Mucosa of stomach (tissue), 1 donor: ENCODE results near the gene TBC1D14.

Experiments used
- H3K27me3 ChIP-seq: one replicate; pipeline ENCODE4 v1.7.0; 2013; ENCODE audit warnings: mild to moderate bottlenecking, low read length; ENCODE audit not compliant: control insufficient read depth, insufficient read depth
- H3K36me3 ChIP-seq: one replicate; pipeline ENCODE4 v1.7.0; 2013; ENCODE audit warnings: low read length; ENCODE audit not compliant: control insufficient read depth, insufficient read depth
- H3K4me1 ChIP-seq: one replicate; pipeline ENCODE4 v1.7.0; 2013; ENCODE audit warnings: mild to moderate bottlenecking, low read length; ENCODE audit not compliant: control insufficient read depth, insufficient read depth
- H3K4me3 ChIP-seq: one replicate; pipeline ENCODE4 v1.7.0; 2013; ENCODE audit warnings: low read length
- H3K9ac ChIP-seq: one replicate; pipeline ENCODE4 v1.7.0; 2013; ENCODE audit warnings: mild to moderate bottlenecking, low read length, moderate library complexity
- H3K9me3 ChIP-seq: one replicate; pipeline ENCODE4 v1.7.0; 2013; ENCODE audit warnings: mild to moderate bottlenecking, low read length, moderate library complexity; ENCODE audit not compliant: control insufficient read depth
- donor health status: Pancreatic carcinoma.

TBC1D14 gene

DNA sequence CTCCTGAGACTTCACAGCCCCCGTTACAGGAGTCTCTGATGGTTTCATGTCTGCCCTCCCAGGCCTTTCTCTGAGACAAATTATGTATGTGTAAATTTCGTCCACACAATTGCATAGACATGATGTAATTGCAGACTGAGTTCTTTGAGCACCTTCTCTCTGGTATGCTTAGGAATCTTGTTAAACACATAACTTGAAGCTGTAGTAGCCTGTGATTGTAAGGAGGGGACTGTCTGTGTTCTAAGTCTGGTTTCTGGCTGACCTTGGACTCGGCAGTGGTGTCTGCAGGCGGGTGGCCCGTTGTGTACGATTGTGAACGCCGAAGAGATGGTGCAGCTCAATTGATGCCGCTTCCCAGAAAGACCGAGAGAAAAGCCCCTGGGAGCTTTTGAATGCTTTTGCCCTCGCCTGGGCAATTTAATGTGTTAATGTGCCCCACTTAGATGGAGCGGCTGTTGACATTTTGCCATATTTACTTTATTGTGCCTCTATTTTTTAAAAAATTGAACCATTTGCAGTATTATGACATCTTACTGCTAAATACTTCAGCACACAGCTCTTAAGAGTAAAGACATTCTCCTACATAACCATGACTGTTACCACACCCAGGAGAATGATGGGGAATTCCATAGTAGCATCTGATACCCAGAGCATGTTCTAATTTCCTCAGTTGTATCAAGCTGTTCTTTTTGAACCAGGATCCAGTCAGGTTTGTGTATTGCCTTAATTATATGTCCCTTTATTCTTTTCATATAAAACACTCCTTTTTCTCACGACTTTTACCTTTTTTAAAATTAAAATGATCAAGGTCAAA, 75.2 kb downstream of the TBC1D14 start:
- H3K4me1 ChIP-seq = peaks cover 27% of the 10 kb centered on the region

DNA sequence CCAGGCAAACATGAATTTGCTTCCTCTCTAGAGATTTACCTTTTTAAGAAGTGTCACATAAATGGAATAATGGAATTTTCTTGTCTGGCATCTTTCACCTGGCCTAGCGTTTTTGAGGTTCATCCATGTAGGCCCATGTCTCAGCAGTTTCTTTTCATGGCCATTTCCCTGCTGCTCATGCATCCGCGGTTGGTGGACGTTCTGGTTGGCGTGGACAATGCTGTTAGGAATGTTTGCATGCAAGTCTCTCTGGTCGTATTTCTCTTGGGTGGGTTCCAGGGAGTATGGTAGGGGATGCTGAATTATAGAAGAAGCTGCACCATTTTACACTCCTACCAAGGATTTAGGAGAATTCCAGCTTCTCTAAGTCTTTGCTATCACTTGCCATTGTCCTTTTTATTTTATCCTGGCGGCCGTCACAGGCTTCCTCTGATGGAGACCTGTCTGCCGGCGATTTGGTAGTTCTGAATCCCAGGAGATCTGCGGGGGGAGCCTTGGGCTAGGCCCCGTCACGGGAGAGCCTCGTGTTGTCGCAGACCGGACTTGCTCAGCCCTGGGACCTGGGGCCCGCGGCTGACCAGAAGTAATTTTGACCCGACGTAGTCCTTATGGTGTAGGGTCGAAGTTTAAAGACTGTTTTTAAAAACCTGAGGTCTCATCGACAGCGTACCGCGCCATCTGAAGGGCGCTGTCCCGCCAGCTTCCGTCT, 76.6 kb downstream of the TBC1D14 start:
- H3K27me3 ChIP-seq = no peaks in the 10 kb centered on the region
- H3K36me3 ChIP-seq = no peaks in the 10 kb centered on the region
- H3K4me3 ChIP-seq = peak overlapping the region; percentile 74
- peaks cover 36% of the 10 kb centered on the region for H3K4me1 ChIP-seq
- H3K9me3 ChIP-seq = no peaks in the 10 kb centered on the region
- peak overlapping the region; percentile 82 for H3K9ac ChIP-seq

More for the DNA sequence above, 75.2 kb downstream of the TBC1D14 start:
- Histone ChIP-seq H3K9ac (no peak overlapping the region), H3K27me3 (no peaks in the 10 kb centered on the region), H3K9me3 (no peaks in the 10 kb centered on the region), H3K36me3 (no peaks in the 10 kb centered on the region), H3K4me3 (no peak overlapping the region)

DNA sequence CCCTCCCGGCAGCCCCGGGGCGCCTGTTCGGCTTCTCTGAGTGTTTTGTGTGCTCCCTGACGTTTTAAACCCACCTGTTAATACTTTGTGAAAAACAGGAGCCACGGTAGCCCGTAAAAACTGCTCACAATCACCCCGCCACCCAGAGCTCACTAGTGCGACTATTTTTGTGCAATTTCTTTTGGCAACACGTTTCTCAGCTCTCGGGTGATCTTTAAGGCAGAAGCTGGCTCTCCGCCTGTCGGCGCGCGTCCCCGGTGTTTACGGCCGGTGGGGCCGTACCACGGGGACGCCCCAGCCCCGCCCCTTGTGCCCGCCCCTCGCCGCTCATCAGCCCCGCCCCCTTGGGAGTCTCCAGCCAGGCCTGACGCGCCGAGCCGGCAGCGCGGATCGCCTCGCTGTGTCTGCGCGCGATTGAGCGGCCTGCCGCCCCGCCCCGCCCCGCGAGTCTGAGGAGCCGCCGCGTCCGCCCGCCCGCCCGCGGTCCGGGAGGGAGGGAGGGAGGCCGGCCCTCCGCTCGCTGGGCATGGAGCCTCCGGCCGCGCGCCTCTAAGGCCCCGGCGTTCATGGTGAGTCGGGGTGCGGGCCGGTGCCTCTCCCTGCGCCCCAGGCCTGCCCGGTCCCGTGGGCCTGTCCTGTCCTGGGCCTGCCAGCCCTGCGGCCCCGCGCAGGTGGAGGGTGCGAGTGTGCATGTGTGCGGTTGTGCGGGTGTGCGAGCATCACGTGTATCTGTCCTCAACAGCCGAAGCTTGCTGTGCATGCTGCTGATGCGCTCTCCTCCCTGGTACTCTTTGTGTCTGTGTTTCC, 77.4 kb downstream of the TBC1D14 start:
- H3K4me1 ChIP-seq = peaks cover 44% of the 10 kb centered on the region
- H3K4me3 ChIP-seq = peak overlapping the region; percentile 74
- no peaks in the 10 kb centered on the region for H3K36me3 ChIP-seq
- H3K9ac ChIP-seq = peak overlapping the region; percentile 82
- H3K27me3 ChIP-seq = no peaks in the 10 kb centered on the region
- no peaks in the 10 kb centered on the region for H3K9me3 ChIP-seq

DNA sequence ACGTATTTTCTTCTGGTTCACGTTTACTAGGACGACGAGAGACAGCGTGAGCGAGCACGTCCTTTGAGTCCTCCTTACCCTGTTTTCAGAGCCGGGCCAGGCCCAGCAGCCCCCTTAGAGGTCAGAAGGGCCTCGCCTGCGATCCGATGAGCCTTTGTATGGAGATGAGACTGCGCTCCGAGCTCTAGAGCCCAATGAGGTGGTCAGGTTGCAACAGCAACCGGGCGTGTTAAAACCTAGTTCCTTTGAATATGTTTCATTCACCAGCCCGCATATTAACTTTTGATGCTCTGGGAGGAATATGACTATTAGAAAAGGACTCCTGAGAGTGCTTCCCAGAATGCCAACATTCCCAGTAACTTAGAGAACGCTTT, 77.9 kb downstream of the TBC1D14 start:
- Histone ChIP-seq H3K36me3 (no peaks in the 10 kb centered on the region), H3K9me3 (no peaks in the 10 kb centered on the region), H3K9ac (peak overlapping the region; percentile 62), H3K4me1 (peaks cover 50% of the 10 kb centered on the region), H3K4me3 (peak overlapping the region; percentile 51), H3K27me3 (no peaks in the 10 kb centered on the region)

DNA sequence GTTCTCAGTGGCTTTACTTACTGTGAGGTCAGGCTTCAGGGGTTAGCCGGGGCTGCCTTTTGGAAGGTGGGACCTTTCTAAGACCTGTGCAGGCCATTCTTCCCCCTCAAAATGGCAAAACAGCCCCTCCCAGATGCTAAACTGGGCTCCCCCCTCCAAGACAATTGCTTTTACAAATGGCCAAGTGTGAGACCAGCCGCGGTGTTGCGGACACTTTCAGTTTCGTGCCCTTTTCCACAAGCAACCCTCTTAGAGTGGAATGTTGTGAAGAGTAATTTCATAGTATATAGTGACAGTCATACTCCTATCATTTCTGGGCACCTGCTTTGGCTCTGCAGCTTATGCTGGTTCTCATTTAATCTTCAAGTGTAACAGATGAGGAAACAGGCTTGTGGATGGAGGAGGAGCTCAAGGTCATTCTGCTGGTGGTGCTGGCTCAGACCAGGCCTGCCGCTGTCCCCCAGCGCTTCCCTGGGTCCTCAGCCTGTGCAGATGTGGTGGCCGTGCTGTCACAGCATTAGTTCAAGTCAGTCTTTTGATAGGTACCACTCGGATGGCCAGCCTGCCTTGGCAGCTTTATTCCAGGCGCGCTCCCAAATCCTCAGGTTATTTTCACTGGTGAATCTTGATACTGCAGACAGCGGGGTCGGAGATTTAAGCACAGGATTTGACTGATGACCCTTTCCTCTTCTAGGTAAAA, 78.5 kb downstream of the TBC1D14 start:
- H3K4me3 ChIP-seq = peak overlapping the region; percentile 51
- H3K27me3 ChIP-seq = no peaks in the 10 kb centered on the region
- H3K4me1 ChIP-seq = peaks cover 55% of the 10 kb centered on the region
- H3K9me3 ChIP-seq = no peaks in the 10 kb centered on the region
- H3K36me3 ChIP-seq = no peaks in the 10 kb centered on the region
- H3K9ac ChIP-seq = peak overlapping the region; percentile 62

DNA sequence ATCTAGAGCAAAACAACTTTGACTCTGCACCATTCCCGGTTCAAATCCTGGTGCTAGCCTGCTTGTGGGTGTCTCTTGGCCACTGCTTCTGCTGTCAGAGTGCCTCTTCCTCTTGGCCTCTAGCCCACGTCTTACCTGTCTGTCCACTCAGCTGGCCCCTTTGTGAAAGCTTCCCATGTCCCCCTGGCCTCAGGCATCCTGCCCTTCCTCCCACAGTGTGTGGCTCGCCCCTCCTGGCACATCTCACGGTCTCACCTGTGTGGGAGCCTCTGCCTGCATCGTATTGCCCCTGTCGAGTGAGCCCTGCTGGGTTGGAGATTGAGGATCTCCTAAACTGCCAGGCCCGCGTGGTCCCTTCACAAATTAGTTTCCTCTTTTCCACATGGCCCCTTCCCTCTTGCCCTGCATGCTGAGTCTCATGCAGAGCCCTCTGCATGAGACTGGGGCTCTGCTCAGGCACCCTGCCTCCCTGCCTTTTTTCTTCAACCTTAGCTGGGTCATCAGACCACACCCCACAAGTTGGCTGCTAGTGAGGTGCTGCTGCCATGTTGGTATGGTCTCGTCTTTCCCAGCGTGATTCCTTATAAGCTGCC, 79.8 kb downstream of the TBC1D14 start:
- no peaks in the 10 kb centered on the region for H3K27me3 ChIP-seq
- H3K4me1 ChIP-seq = peaks cover 58% of the 10 kb centered on the region
- no peaks in the 10 kb centered on the region for H3K9me3 ChIP-seq
- no peaks in the 10 kb centered on the region for H3K36me3 ChIP-seq
- no peak overlapping the region for H3K9ac ChIP-seq
- no peak overlapping the region for H3K4me3 ChIP-seq

DNA sequence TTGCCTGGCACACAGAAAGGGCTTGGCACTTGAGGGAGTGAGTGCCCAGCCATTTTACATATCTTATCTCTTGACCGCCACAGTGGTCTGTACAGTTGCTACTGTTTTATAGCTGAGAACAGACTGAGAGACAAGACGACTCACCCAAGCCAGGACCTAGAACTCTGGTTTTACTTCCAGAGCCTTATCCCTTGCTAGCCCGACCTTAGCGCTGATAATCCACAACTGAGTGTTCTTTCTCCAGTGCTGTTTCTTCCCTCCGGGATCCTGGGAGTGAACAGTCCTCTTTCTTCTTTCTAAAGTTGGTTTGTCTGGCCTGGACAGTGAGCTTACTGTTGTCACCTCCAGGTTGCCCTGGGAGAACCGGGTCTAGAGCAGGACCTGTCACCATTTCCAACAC, 81.0 kb downstream of the TBC1D14 start:
- H3K9ac ChIP-seq = no peak overlapping the region
- no peaks in the 10 kb centered on the region for H3K36me3 ChIP-seq
- no peaks in the 10 kb centered on the region for H3K27me3 ChIP-seq
- H3K9me3 ChIP-seq = no peaks in the 10 kb centered on the region
- H3K4me1 ChIP-seq = peaks cover 56% of the 10 kb centered on the region
- no peak overlapping the region for H3K4me3 ChIP-seq

DNA sequence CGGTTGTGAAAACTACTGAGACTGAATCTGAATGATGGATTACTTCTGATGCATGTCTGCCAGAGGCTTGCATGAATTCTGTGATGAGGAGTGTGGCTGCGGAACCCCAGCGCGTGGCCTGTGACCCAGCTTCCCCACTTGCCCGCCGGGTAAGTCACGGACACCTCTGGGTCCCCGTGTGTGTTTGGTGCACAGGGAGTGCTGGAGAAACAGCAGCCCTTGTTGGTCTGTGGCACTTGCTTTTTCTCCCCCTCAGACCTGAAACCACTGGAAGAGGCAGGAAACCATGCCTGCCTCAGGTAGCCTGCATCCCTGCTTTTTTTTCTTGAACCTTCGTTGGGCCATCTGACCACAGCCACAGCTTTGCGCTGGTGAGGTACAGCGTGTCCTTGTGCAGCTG, 81.6 kb downstream of the TBC1D14 start:
- Histone ChIP-seq H3K4me1 (peaks cover 50% of the 10 kb centered on the region), H3K36me3 (no peaks in the 10 kb centered on the region), H3K27me3 (no peaks in the 10 kb centered on the region), H3K4me3 (no peak overlapping the region), H3K9me3 (no peaks in the 10 kb centered on the region), H3K9ac (peak overlapping the region; percentile 36)

DNA sequence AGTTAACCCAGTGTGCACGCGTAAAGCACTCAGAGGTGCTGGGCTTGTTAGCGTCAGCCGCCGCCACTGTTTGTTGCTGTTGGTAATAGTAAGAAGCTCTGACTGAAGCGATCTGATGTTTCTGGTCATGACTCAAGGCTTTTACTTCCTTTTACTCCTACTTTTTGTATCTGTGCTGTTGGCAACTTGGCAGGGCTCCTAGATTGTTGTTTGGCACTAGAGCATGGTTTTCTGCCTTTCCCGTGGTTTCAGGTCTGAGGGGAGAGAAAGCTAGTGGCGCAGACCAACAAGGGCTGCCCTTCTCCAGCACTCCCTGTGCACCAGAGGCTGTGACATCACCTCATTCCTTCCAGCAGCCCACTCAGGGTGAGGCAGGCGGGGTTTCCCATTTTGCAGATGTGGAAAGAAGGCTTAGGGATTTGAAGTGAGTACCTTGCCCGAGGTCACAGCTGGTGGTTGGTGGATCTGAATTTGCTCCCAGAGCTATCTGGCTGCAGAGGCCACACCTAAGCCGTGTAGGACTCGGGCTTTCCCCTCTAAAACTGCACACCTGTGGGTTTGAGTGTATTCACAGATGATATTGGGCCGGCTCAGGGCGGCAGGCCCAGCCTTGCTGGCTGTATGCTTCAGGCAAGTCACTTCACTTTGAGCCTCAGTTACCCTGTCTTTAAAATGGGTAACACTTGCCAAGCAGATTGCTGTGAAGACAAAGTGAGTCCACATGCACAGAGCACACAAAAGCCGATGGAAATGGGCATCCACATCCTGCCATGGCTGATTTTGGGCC, 82.3 kb downstream of the TBC1D14 start:
- no peaks in the 10 kb centered on the region for H3K27me3 ChIP-seq
- H3K9me3 ChIP-seq = no peaks in the 10 kb centered on the region
- H3K4me1 ChIP-seq = peaks cover 50% of the 10 kb centered on the region
- peaks cover 3% of the 10 kb centered on the region for H3K36me3 ChIP-seq
- no peak overlapping the region for H3K4me3 ChIP-seq
- peak overlapping the region; percentile 36 for H3K9ac ChIP-seq

DNA sequence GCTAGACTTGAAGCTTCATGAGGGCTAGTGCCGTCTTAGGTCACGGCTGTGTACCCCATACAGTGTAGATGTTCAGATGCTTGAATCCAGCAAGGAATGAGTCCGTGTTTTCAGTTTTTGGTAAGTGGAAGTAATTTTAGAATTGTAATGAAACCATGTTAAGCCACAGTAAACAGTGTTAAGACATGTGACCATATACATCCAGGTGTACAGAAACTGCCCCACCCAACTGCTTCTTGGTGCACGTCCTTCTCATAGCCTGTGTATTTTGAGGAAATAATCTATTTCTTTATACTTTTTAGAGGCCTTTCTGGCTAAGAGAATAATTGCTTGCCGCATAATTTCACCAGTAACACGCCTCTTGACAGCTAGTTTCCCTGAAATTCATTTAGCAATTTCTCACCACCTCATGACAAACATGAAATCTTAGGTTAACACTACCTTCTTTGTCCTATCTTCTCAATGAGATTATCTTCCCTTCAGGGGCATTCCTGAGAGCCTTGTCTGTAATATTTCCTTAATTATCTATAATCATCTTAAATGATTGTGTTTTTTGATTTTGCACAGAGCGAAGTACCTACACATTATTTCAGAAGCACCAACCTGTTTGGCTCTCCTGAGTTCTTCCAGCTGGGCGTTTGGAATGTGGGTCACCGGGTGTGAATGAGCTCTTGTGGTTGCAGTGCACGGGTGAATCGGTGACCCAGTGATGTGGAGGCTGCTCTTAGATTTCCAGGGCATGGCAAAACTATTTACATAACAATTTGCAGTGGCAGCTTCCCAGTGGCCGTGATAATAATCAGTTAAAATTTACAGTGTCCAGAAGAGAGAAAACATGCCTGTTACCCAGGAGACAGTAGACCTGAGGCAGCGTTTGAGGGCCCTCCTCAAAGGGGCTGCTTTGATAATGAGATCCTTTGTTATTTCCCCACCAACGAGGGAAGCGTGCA, 83.4 kb downstream of the TBC1D14 start:
- Histone ChIP-seq H3K4me1 (peaks cover 47% of the 10 kb centered on the region), H3K36me3 (peaks cover 4% of the 10 kb centered on the region), H3K27me3 (no peaks in the 10 kb centered on the region), H3K9ac (no peak overlapping the region), H3K4me3 (no peak overlapping the region), H3K9me3 (no peaks in the 10 kb centered on the region)
